CD4-positive, alpha-beta memory T cell (primary cell): ENCODE measurements around the gene NPTN. TPM values are rescaled to one million over a fixed set of nuclear protein-coding genes. Genes with fewer than 3 reads are reported as not detected.
A peak's percentile ranks its signal among the peaks of the same experiment; 100 is the strongest.

Source experiments
- CTCF ChIA-PET: fragments of 350-600 bp; sonication (Branson Sonifier 250); formaldehyde crosslinking; loops from one replicate; lab custom pipeline; 2021; ENCODE audit warnings: inconsistent platforms; ENCODE audit not compliant: partially characterized antibody; lab: Charles Lee
- POLR2A ChIA-PET: fragments of 350-600 bp; sonication (Branson Sonifier 250); formaldehyde crosslinking; loops from one replicate; lab custom pipeline; 2021; ENCODE audit not compliant: partially characterized antibody; lab: Charles Lee
- DNase-seq, 5 donors: peaks; one replicate each; pipeline versions ENCODE4 v3.0.0 to v3.0.0-alpha.2; 2020 to 2022; ENCODE audit warnings: mixed read lengths in 1 of 5
- H3K27ac ChIP-seq: one replicate; pipeline ENCODE4 v1.7.0; 2013; ENCODE audit warnings: low read depth, low read length
- H3K27me3 ChIP-seq: 2 replicates; pipeline ENCODE4 v1.7.0; 2013; ENCODE audit warnings: mild to moderate bottlenecking, low read length, moderate library complexity; ENCODE audit not compliant: insufficient read depth
- H3K36me3 ChIP-seq: 2 replicates; pipeline ENCODE4 v1.7.0; 2013; ENCODE audit warnings: mild to moderate bottlenecking, low read length, moderate library complexity; ENCODE audit not compliant: insufficient read depth
- H3K4me1 ChIP-seq: 2 replicates; pipeline ENCODE4 v1.7.0; 2013; ENCODE audit warnings: mild to moderate bottlenecking, low read length, moderate library complexity; ENCODE audit not compliant: insufficient read depth
- H3K4me3 ChIP-seq, 2 donors: one replicate each; pipeline ENCODE4 v1.7.0; 2013; ENCODE audit warnings: low read length in 2 of 2, mild to moderate bottlenecking in 1 of 2
- H3K9me3 ChIP-seq, 2 donors: one replicate each; pipeline ENCODE4 v1.7.0; 2013; ENCODE audit warnings: low read length in 2 of 2, control low read depth in 1 of 2; ENCODE audit not compliant: control insufficient read depth in 1 of 2
- H3K27ac Mint-ChIP-seq, 7 donors: one replicate each; pipeline ENCODE4 v1.8.0; 2020 to 2021; ENCODE audit warnings: mixed read lengths in 7 of 7, mild to moderate bottlenecking in 6 of 7, inconsistent platforms in 3 of 7, moderate library complexity in 3 of 7
- H3K27me3 Mint-ChIP-seq, 2 donors: one replicate each; pipeline ENCODE4 v1.8.0; 2020 to 2021; ENCODE audit warnings: mixed read lengths in 2 of 2
- H3K36me3 Mint-ChIP-seq, 2 donors: one replicate each; pipeline ENCODE4 v1.8.0; 2020 to 2021; ENCODE audit warnings: mixed read lengths in 2 of 2, inconsistent platforms in 1 of 2, mild to moderate bottlenecking in 1 of 2
- H3K4me1 Mint-ChIP-seq, 4 donors: one replicate each; pipeline ENCODE4 v1.8.0; 2020 to 2021; ENCODE audit warnings: mixed read lengths in 4 of 4, mild to moderate bottlenecking in 1 of 4
- H3K4me3 Mint-ChIP-seq, 8 donors: one replicate each; pipeline ENCODE4 v1.8.0; 2020 to 2021; ENCODE audit warnings: mixed read lengths in 8 of 8, mild to moderate bottlenecking in 7 of 8, moderate library complexity in 6 of 8, inconsistent platforms in 3 of 8
- H3K9me3 Mint-ChIP-seq, 8 donors: one replicate each; pipeline ENCODE4 v1.8.0; 2020 to 2021; ENCODE audit warnings: mixed read lengths in 8 of 8, mild to moderate bottlenecking in 5 of 8, inconsistent platforms in 3 of 8, moderate library complexity in 1 of 8
- intact Hi-C: fragments of 100-400 bp; cut with micrococcal nuclease; formaldehyde crosslinking; loops from one replicate; pipeline ENCODE4 v1.15.1; 2023
- polyA plus RNA-seq, 2 donors: library from polyadenylated mRNA; unstranded; fragments of 300-500 nt; fragmentation: Illumina TruSeq; gene quantifications; one replicate each; pipeline ENCODE4 v1.2.3, GENCODE V29; 2021
- total RNA-seq, 2 experiments: library from RNA; stranded (reverse); gene quantifications; one replicate each; pipeline ENCODE4 v1.2.3, GENCODE V29; 2021

Gene NPTN
- total and polyA plus RNA-seq, 4 experiments from 2014 or later, result 33.5 to 39.8 (median 36.5) TPM

GRCh38 chr15:73596174-73596573, 37.0 kb downstream of the NPTN start:
- Histone ChIP-seq H3K4me1 (no peaks in the 10 kb centered on the region), H3K36me3 (no peaks in the 10 kb centered on the region), H3K9me3 (no peaks in the 10 kb centered on the region), H3K27ac (no peak overlapping the region), H3K4me3 (no peak overlapping the region), H3K27me3 (no peaks in the 10 kb centered on the region)
- POLR2A ChIA-PET, result no interaction called here
- CTCF ChIA-PET, result interaction anchor here (1.0 to 1.3 kb wide), 3 partner anchors 10 to 82 kb away, joined by 3 to 4 read pairs (median 3); no protein-coding TSS in a partner anchor
- H3K9me3 Mint-ChIP-seq, result no peaks in the 10 kb centered on the region
- intact Hi-C loops, result no loop called here
- H3K4me1 Mint-ChIP-seq, result peaks cover 17 to 49% (median 29%) of the 10 kb centered on the region in 4 donors
- no peaks in the 10 kb centered on the region for H3K27me3 Mint-ChIP-seq
- no peak overlapping the region for H3K4me3 Mint-ChIP-seq
- peak overlapping the region in 2 of 7 donors; percentile 28 to 79 for H3K27ac Mint-ChIP-seq
- no peak for DNase-seq
- H3K36me3 Mint-ChIP-seq, result peaks cover 20 to 22% of the 10 kb centered on the region in 2 donors

- Mint-ChIP-seq H3K27ac (peak overlapping the region in 1 of 7 donors; percentile 34), H3K27me3 (no peaks in the 10 kb centered on the region), H3K9me3 (no peaks in the 10 kb centered on the region), H3K4me3 (no peak overlapping the region), H3K4me1 (peaks cover 15 to 40% (median 25%) of the 10 kb centered on the region in 4 donors), H3K36me3 (peaks cover 26 to 35% of the 10 kb centered on the region in 2 donors)
- peaks cover 4% of the 10 kb centered on the region for H3K36me3 ChIP-seq
- H3K4me1 ChIP-seq, result no peaks in the 10 kb centered on the region
- intact Hi-C loops, result no loop called here
- DNase-seq, result no peak
- H3K9me3 ChIP-seq, result no peaks in the 10 kb centered on the region
- ChIA-PET CTCF (no interaction called here), POLR2A (interaction anchor here (0.7 kb wide), 1 partner anchor 7 kb away, joined by 3 read pairs; no protein-coding TSS in a partner anchor)
- no peak overlapping the region for H3K4me3 ChIP-seq
- H3K27me3 ChIP-seq, result no peaks in the 10 kb centered on the region
- H3K27ac ChIP-seq, result no peak overlapping the region
These were observed 39.1 kb downstream of the NPTN start for GRCh38 chr15:73594109-73594508.

GRCh38 chr15:73593304-73594074, 39.7 kb downstream of the NPTN start:
- Mint-ChIP-seq H3K4me3 (no peak overlapping the region), H3K27me3 (no peaks in the 10 kb centered on the region), H3K36me3 (peaks cover 32 to 41% of the 10 kb centered on the region in 2 donors), H3K27ac (peak overlapping the region in 1 of 7 donors; percentile 34), H3K9me3 (no peaks in the 10 kb centered on the region), H3K4me1 (peaks cover 14 to 35% (median 21%) of the 10 kb centered on the region in 4 donors)
- intact Hi-C loops, result no loop called here
- no peak for DNase-seq
- Histone ChIP-seq H3K36me3 (peaks cover 7% of the 10 kb centered on the region), H3K4me1 (no peaks in the 10 kb centered on the region), H3K27ac (no peak overlapping the region), H3K4me3 (no peak overlapping the region), H3K27me3 (no peaks in the 10 kb centered on the region), H3K9me3 (no peaks in the 10 kb centered on the region)
- ChIA-PET CTCF (interaction anchor here (1.0 to 1.3 kb wide), 2 partner anchors 12 to 43 kb away, joined by 4 read pairs; no protein-coding TSS in a partner anchor), POLR2A (no interaction called here)

GRCh38 chr15:73590263-73590662, 42.9 kb downstream of the NPTN start:
- POLR2A ChIA-PET, result no interaction called here
- H3K36me3 Mint-ChIP-seq, result peaks cover 49 to 66% of the 10 kb centered on the region in 2 donors
- Histone ChIP-seq H3K9me3 (no peaks in the 10 kb centered on the region), H3K27ac (no peak overlapping the region), H3K4me1 (no peaks in the 10 kb centered on the region), H3K27me3 (no peaks in the 10 kb centered on the region), H3K4me3 (no peak overlapping the region), H3K36me3 (peaks cover 34% of the 10 kb centered on the region)
- intact Hi-C loops, result no loop called here
- H3K27ac Mint-ChIP-seq, result no peak overlapping the region
- CTCF ChIA-PET, result interaction anchor here (1.1 kb wide), 1 partner anchor 14 kb away, joined by 3 read pairs; no protein-coding TSS in a partner anchor
- H3K4me3 Mint-ChIP-seq, result no peak overlapping the region
- H3K4me1 Mint-ChIP-seq, result peaks cover 5 to 13% (median 7%) of the 10 kb centered on the region in 4 donors
- H3K9me3 Mint-ChIP-seq, result no peaks in the 10 kb centered on the region
- no peaks in the 10 kb centered on the region for H3K27me3 Mint-ChIP-seq
- DNase-seq, result no peak

GRCh38 chr15:73589766-73590165, 43.4 kb downstream of the NPTN start:
- no peaks in the 10 kb centered on the region for H3K9me3 Mint-ChIP-seq
- no peaks in the 10 kb centered on the region for H3K27me3 Mint-ChIP-seq
- intact Hi-C loops, result no loop called here
- Histone ChIP-seq H3K36me3 (peaks cover 39% of the 10 kb centered on the region), H3K27me3 (no peaks in the 10 kb centered on the region), H3K4me3 (no peak overlapping the region), H3K27ac (no peak overlapping the region), H3K4me1 (no peaks in the 10 kb centered on the region), H3K9me3 (no peaks in the 10 kb centered on the region)
- H3K4me3 Mint-ChIP-seq, result no peak overlapping the region
- H3K27ac Mint-ChIP-seq, result no peak overlapping the region
- peaks cover 54 to 70% of the 10 kb centered on the region in 2 donors for H3K36me3 Mint-ChIP-seq
- no peak for DNase-seq
- ChIA-PET CTCF (interaction anchor here (0.8 to 1.1 kb wide), 2 partner anchors 15 to 46 kb away, joined by 3 read pairs; no protein-coding TSS in a partner anchor), POLR2A (no interaction called here)
- peaks cover 4 to 9% (median 6%) of the 10 kb centered on the region in 4 donors for H3K4me1 Mint-ChIP-seq

GRCh38 chr15:73585871-73586654, 47.1 kb downstream of the NPTN start:
- POLR2A ChIA-PET, result interaction anchor here (0.5 kb wide), 1 partner anchor 8 kb away, joined by 3 read pairs; no protein-coding TSS in a partner anchor
- no peak for DNase-seq
- Histone ChIP-seq H3K36me3 (peaks cover 50% of the 10 kb centered on the region), H3K27me3 (no peaks in the 10 kb centered on the region), H3K9me3 (no peaks in the 10 kb centered on the region), H3K4me1 (no peaks in the 10 kb centered on the region), H3K4me3 (no peak overlapping the region), H3K27ac (no peak overlapping the region)
- H3K4me1 Mint-ChIP-seq, result peaks cover 0 to 5% (median 0%) of the 10 kb centered on the region in 4 donors
- H3K4me3 Mint-ChIP-seq, result no peak overlapping the region
- peaks cover 69 to 86% of the 10 kb centered on the region in 2 donors for H3K36me3 Mint-ChIP-seq
- no peaks in the 10 kb centered on the region for H3K9me3 Mint-ChIP-seq
- no peaks in the 10 kb centered on the region for H3K27me3 Mint-ChIP-seq
- intact Hi-C loops, result no loop called here
- peak overlapping the region in 1 of 7 donors; percentile 30 for H3K27ac Mint-ChIP-seq
- CTCF ChIA-PET, result interaction anchor here (1.5 kb wide), 1 partner anchor 50 kb away, joined by 5 read pairs; no protein-coding TSS in a partner anchor
